Measurements from ENCODE around the gene ADH1B. TPM values are rescaled to one million over a fixed set of nuclear protein-coding genes. Genes with fewer than 3 reads are reported as not detected.

Gene ADH1B
- total RNA-seq = 0.09 and 0.47 TPM in 2 replicates

GRCh38 chr4:99321241-99322191, at the start of gene ADH1B:
Gene ADH1B (minus strand): TSS chr4:99321401. CDS start chr4:99321331, 70 bp downstream.

DNA sequence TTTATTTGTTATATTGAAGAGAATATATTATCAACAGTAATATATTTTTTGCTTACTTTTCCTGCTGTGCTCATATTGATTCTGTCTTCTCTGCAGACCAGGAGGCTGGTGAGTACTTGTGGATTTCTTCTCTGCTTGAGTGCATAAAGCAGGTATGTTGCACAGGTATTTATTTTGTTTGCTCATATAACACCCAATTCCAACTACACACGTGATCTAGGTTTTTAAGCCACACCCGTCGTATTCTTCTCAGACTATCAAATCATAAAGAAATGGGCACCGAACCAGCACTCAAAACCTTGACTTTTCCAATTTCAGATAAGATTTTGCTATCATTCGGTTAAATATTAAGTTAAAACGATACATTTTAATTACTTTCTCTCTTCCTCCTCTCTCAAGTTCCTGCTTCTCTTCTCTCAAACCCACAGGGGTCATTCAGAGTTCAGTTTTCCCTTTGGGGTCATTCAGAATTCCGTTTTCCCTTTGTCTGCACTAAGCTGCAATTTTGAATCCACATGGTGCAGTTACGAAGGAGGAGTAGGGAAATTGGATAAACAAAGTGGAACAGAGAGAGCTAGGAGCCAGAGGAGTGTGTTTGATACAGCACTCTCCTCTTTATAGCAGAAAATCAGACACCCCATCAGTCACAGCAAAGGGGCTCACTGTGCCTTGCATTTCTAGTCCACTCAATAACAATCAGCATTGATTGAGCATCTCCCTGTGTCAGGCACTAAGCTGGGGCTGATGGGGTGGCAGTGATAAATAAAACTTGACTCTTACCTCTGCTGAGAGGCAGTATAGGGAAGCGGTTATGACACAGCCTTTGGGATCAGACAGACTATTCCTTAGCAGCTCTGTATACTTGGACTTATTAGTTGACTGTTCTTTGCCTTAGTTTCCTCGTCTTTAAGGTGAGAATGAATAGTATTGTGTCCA, 31.7 kb upstream of the ADH1B start, which contains the start of gene ADH1C:
Gene ADH1C, minus strand, starts transcription at position 145 of the 936 bp plus-strand sequence. Its CDS starts 71 bp downstream, at position 74.

DNA sequence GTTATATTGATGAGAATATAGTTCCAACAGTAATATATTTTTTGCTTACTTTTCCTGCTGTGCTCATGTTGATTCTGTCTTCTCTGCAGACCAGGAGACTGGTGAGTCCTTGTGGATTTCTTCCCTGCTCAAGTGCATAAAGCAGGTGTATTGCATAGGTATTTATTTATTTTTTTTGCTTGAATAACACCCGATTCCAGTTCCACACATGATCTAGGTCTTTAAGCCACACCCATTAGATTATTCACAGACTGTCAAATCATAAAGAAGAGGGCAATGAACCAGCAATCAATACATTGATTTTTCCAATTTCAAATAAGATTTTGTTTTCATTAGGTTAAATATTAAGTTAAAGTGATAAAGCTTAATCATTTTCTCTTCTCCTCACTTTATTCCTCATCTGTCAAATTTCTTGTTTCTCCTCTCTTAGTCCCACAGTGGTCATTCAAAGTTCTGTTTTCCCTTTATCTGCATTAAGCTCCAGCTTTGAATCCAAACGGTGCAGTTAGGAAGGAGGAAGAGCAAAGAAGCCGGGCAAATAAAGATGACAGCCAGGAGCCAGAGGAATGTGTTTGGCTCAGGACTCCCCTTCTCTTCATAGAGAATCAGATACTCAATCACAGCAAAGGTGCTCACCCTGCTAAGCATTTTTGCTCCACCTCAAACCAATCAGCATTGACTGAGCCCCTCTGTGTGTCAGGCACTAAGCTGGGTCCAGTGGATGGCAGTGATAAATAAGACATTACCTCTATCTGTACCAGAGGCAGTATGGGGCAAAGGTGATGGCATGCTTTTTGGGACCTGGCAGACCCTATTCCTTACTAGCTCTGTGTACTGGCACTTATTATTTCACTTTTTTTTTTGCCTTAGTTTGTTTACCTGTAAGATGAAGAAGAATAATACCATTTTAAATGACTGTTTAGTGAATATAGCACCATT, 30.1 kb downstream of the ADH1B start, which contains the start of gene ADH1A:
Gene ADH1A, minus strand, starts transcription at position 138 of the 939 bp plus-strand sequence. Its CDS starts 71 bp downstream, at position 67.

Other genes starting within 250 kb of the ADH1B start
- 78.5 and 102 TPM in 2 replicates for gene ADH5, start 232.6 kb downstream of the ADH1B start, total RNA-seq
- gene ADH4, start 177.1 kb downstream of the ADH1B start, total RNA-seq = not detected in 2 replicates
- gene ADH6, start 102.2 kb downstream of the ADH1B start, total RNA-seq = not detected in 2 replicates
- not detected in 2 replicates for gene ADH1A, start 30.4 kb downstream of the ADH1B start, total RNA-seq
- gene ADH1C, start 31.3 kb upstream of the ADH1B start, total RNA-seq = not detected in 2 replicates
- gene ADH7, start 113.9 kb upstream of the ADH1B start, total RNA-seq = not detected in 2 replicates
- gene C4orf17, start 189.6 kb upstream of the ADH1B start, total RNA-seq = not detected in 2 replicates
- gene TRMT10A, start 242.6 kb upstream of the ADH1B start, total RNA-seq = 5.9 and 6.2 TPM in 2 replicates

Measured in endothelial cell of coronary artery (primary cell).